IMR-90 (cell line): ENCODE data around the gene BTBD17. TPM values are rescaled to one million over a fixed set of nuclear protein-coding genes. Genes with fewer than 3 reads are reported as not detected.

Experiments
- ATAC-seq: fragments of 200-7000 bp; cut with Tn5 transposase; 2 replicates; pipeline ENCODE4 v1.9.1; 2020; ENCODE audit warnings: low read depth, mild to moderate bottlenecking, moderate library complexity
- BruUV-seq: library from RNA; stranded (reverse); fragments of 400-500 nt; replicated peaks from 2 replicates; lab custom pipeline; 2021; lab: Mats Ljungman, UMichigan
- CTCF ChIA-PET: fragments of 300-600 bp; formaldehyde crosslinking; extraction: SDS; loops from one replicate; lab custom pipeline; 2021; ENCODE audit warnings: antibody characterized with exemption; lab: Yijun Ruan, JAX
- POLR2A ChIA-PET: fragments of 300-600 bp; sonication (Branson Sonifier 250); formaldehyde crosslinking; loops from one replicate; lab custom pipeline; 2022; ENCODE audit warnings: antibody characterized with exemption; ENCODE audit not compliant: unreplicated experiment; lab: Charles Lee
- DNase-seq: peaks from one replicate; pipeline ENCODE4 v3.0.0; 2013
- H2AFZ ChIP-seq: replicated peaks from 2 replicates; pipeline ENCODE3; 2013; ENCODE audit warnings: low read length, mild to moderate bottlenecking; ENCODE audit not compliant: poor library complexity
- H2AK5ac ChIP-seq: 2 replicates; pipeline ENCODE4 v1.6.1; 2013; ENCODE audit warnings: low read depth, low read length, inconsistent platforms
- H2AK9ac ChIP-seq: replicated peaks from 2 replicates; pipeline ENCODE3; 2013; ENCODE audit warnings: mild to moderate bottlenecking, low read depth, low read length, moderate library complexity; ENCODE audit not compliant: poor library complexity
- H2BK120ac ChIP-seq: 2 replicates; pipeline ENCODE4 v1.6.1; 2013; ENCODE audit warnings: low read depth, low read length, inconsistent platforms
- H2BK15ac ChIP-seq: 3 replicates; pipeline ENCODE4 v1.6.1; 2013; ENCODE audit warnings: low read depth, low read length, inconsistent platforms
- H2BK20ac ChIP-seq: 2 replicates; pipeline ENCODE4 v1.6.1; 2013; ENCODE audit warnings: low read depth, mild to moderate bottlenecking, inconsistent platforms, low read length, moderate library complexity
- H2BK5ac ChIP-seq: 2 replicates; pipeline ENCODE4 v1.6.1; 2013; ENCODE audit warnings: mild to moderate bottlenecking, low read depth, low read length, inconsistent platforms; ENCODE audit not compliant: poor library complexity, severe bottlenecking
- H3K14ac ChIP-seq: replicated peaks from 2 replicates; pipeline ENCODE4 v1.6.1; 2013; ENCODE audit warnings: low read depth, low read length, inconsistent platforms
- H3K18ac ChIP-seq: 2 replicates; pipeline ENCODE4 v1.6.1; 2013; ENCODE audit warnings: low read depth, low read length, control low read depth
- H3K23ac ChIP-seq: 2 replicates; pipeline ENCODE4 v1.6.1; 2013; ENCODE audit warnings: low read depth, low read length, inconsistent platforms
- H3K27ac ChIP-seq: 2 replicates; pipeline ENCODE4 v1.5.1; 2013; ENCODE audit warnings: mild to moderate bottlenecking, control low read depth, low read length; ENCODE audit not compliant: insufficient read depth
- H3K27me3 ChIP-seq: 2 replicates; pipeline ENCODE4 v1.6.1; 2013; ENCODE audit warnings: low read length; ENCODE audit not compliant: control insufficient read depth, insufficient read depth
- H3K36me3 ChIP-seq: 2 replicates; pipeline ENCODE4 v1.6.1; 2013; ENCODE audit warnings: low read length, mixed read lengths; ENCODE audit not compliant: control insufficient read depth, insufficient read depth
- H3K4ac ChIP-seq: 2 replicates; pipeline ENCODE4 v1.6.1; 2013; ENCODE audit warnings: low read depth, low read length, inconsistent platforms
- H3K4me1 ChIP-seq: 2 replicates; pipeline ENCODE4 v1.6.1; 2013; ENCODE audit warnings: low read length, mixed read lengths; ENCODE audit not compliant: control insufficient read depth, insufficient read depth
- H3K4me2 ChIP-seq: 2 replicates; pipeline ENCODE4 v1.6.1; 2013; ENCODE audit warnings: low read depth, mild to moderate bottlenecking, control low read depth, low read length, moderate library complexity
- H3K4me3 ChIP-seq: 2 replicates; pipeline ENCODE4 v1.5.1; 2013; ENCODE audit warnings: low read depth, mild to moderate bottlenecking, control low read depth, low read length, moderate library complexity; ENCODE audit not compliant: insufficient read depth
- H3K56ac ChIP-seq: 2 replicates; pipeline ENCODE4 v1.6.1; 2013; ENCODE audit warnings: low read length, inconsistent platforms; ENCODE audit not compliant: insufficient read depth; ENCODE audit errors: extremely low read depth
- H3K79me1 ChIP-seq, 2 experiments: 2 replicates each; pipeline ENCODE4 v1.6.1; 2013; ENCODE audit warnings: low read length in 2 of 2, inconsistent platforms in 1 of 2, low read depth in 1 of 2
- H3K9ac ChIP-seq: 2 replicates; pipeline ENCODE4 v1.6.1; 2013; ENCODE audit warnings: low read depth, low read length, control low read depth
- H3K9me1 ChIP-seq: 2 replicates; pipeline ENCODE4 v1.6.1; 2013; ENCODE audit warnings: low read length, inconsistent platforms; ENCODE audit not compliant: insufficient read depth
- H3K9me3 ChIP-seq: 2 replicates; pipeline ENCODE4 v1.6.1; 2013; ENCODE audit warnings: low read length; ENCODE audit not compliant: control insufficient read depth, insufficient read depth
- H4K20me1 ChIP-seq: 2 replicates; pipeline ENCODE4 v1.6.1; 2013; ENCODE audit warnings: low read length, inconsistent platforms; ENCODE audit not compliant: insufficient read depth
- H4K5ac ChIP-seq: 2 replicates; pipeline ENCODE4 v1.6.1; 2013; ENCODE audit warnings: mild to moderate bottlenecking, low read depth, low read length, control low read depth
- H4K8ac ChIP-seq, 2 experiments: 2 replicates each; pipeline ENCODE4 v1.6.1; 2013; ENCODE audit warnings: low read depth in 2 of 2, low read length in 2 of 2, control low read depth in 1 of 2, inconsistent platforms in 1 of 2
- H4K91ac ChIP-seq: 2 replicates; pipeline ENCODE4 v1.6.1; 2013; ENCODE audit warnings: low read depth, low read length, inconsistent platforms; ENCODE audit not compliant: insufficient read depth
- BHLHE40 ChIP-seq: fragments of 150-350 bp; IDR thresholded peaks from 2 replicates; pipeline ENCODE4 v1.6.1; 2016; ENCODE audit warnings: mild to moderate bottlenecking, low read depth, low read length
- CEBPB ChIP-seq: IDR thresholded peaks from 2 replicates; pipeline ENCODE4 v1.6.1; 2012; ENCODE audit warnings: low read depth, low read length, improper control_type of control experiment
- CHD1 ChIP-seq: IDR thresholded peaks from 2 replicates; pipeline ENCODE4 v1.6.1; 2012; ENCODE audit warnings: low read depth, low read length, improper control_type of control experiment
- FOS ChIP-seq: fragments of 150-350 bp; IDR thresholded peaks from 2 replicates; pipeline ENCODE4 v1.6.1; 2016; ENCODE audit warnings: low read depth, low read length
- MAFK ChIP-seq: IDR thresholded peaks from 2 replicates; pipeline ENCODE4 v1.6.1; 2012; ENCODE audit warnings: low read depth, low read length, improper control_type of control experiment
- MAZ ChIP-seq: IDR thresholded peaks from 2 replicates; pipeline ENCODE4 v1.6.1; 2012; ENCODE audit warnings: low read depth, mild to moderate bottlenecking, low read length, improper control_type of control experiment, moderate library complexity, borderline replicate concordance
- MXI1 ChIP-seq: IDR thresholded peaks from 2 replicates; pipeline ENCODE4 v1.6.1; 2012; ENCODE audit warnings: low read depth, mild to moderate bottlenecking, low read length, moderate library complexity, borderline replicate concordance
- POLR2A ChIP-seq: IDR thresholded peaks from 2 replicates; pipeline ENCODE4 v1.6.1; 2012; ENCODE audit warnings: mild to moderate bottlenecking, low read depth, low read length
- RAD21 ChIP-seq: IDR thresholded peaks from 2 replicates; pipeline ENCODE4 v1.6.1; 2012; ENCODE audit warnings: low read length, improper control_type of control experiment
- SMC3 ChIP-seq: fragments of 150-350 bp; IDR thresholded peaks from 2 replicates; pipeline ENCODE4 v1.6.1; 2016; ENCODE audit warnings: low read depth, mild to moderate bottlenecking, antibody characterized with exemption, low read length, moderate library complexity
- WGBS, 2 experiments: methylation state at CpG; one replicate each; pipeline versions ENCODE4 v1.1.5 to v1.1.7; 2013; ENCODE audit warnings: missing lambda C conversion rate in 2 of 2; ENCODE audit not compliant: insufficient read length in 1 of 2; ENCODE audit errors: extremely low coverage in 2 of 2; 5-methylcytosine and 5-hydroxymethylcytosine counted together
- dilution Hi-C: fragments of 300-500 bp; cut with HindIII; formaldehyde crosslinking; loops from one replicate; pipeline ENCODE4 v1.14.3; 2018; ENCODE audit warnings: low sequenced_read_pairs; ENCODE audit not compliant: unreplicated experiment
- in situ Hi-C: fragments of 300-500 bp; cut with MboI; formaldehyde crosslinking; loops from 3 replicates; pipeline ENCODE4 v1.14.3; 2019; ENCODE audit warnings: low sequenced_read_pairs, inconsistent platforms, mixed read lengths
- intact Hi-C: fragments of 100-400 bp; cut with micrococcal nuclease; formaldehyde crosslinking; loops from 2 replicates; pipeline ENCODE4 v1.10.0; 2022
- polyA plus RNA-seq, 3 experiments: library from polyadenylated mRNA; depleted of rRNA; stranded (reverse); fragments of >200 nt; gene quantifications; 2 replicates each; pipeline ENCODE4 v1.2.3, GENCODE V29; 2012; ENCODE audit warnings: low replicate concordance in 1 of 3
- total RNA-seq: library from RNA; depleted of rRNA; stranded (reverse); fragments of >200 nt; gene quantifications from 2 replicates; pipeline ENCODE4 v1.2.3, GENCODE V29; 2012
- TF ChIP-seq, protein P1 (sequence below): fragments of 150-350 bp; IDR thresholded peaks from 2 replicates; pipeline ENCODE4 v1.6.1; 2017; ENCODE audit warnings: mild to moderate bottlenecking, antibody characterized with exemption, low read length, low read depth
- TF ChIP-seq, protein P2 (sequence below): fragments of 150-350 bp; IDR thresholded peaks from 2 replicates; pipeline ENCODE4 v1.6.1; 2016; ENCODE audit warnings: low read depth, mild to moderate bottlenecking, low read length, moderate library complexity, borderline replicate concordance

BTBD17 gene
- total and polyA plus RNA-seq, 2 of the 4 experiments (the other 2 are of a cell fraction), result not detected

DNA sequence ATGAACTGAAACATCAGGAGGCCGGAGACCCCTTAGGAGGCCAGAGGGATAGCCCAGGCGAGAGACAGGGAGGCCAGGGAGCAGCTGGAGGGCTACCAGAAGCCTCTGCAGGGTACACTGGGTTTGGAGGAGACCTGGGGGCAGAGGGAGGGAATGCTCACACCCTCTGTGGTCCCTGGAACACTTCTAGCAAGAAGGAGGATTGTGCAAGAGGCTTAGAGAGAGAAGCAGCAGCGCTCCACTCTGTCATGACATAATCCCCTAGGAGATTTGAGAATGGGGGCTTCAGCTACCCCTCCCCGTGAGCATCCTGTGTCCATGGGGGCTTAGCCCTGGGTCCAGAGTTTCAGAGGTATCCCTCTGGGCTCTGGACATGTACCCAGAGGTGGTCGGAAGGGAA is 21.5 kb upstream of the BTBD17 start:
- POLR2A ChIA-PET, result no interaction called here
- Histone ChIP-seq H3K9ac (no peak overlapping the region), H3K9me3 (peaks cover 3% of the 10 kb centered on the region; the same call in 1 of the 2 replicates), H3K79me1 (no peaks in the 10 kb centered on the region), H3K27ac (no peak overlapping the region), H2AK5ac (no peak overlapping the region), H2BK15ac (no peak overlapping the region), H3K4me1 (no peaks in the 10 kb centered on the region), H3K4ac (no peak overlapping the region), H3K23ac (no peak overlapping the region), H3K14ac (no peak overlapping the region), H2BK20ac (no peak overlapping the region), H3K27me3 (no peaks in the 10 kb centered on the region; the same call in 1 of the 2 replicates), H3K36me3 (no peaks in the 10 kb centered on the region), H4K8ac (no peak overlapping the region), H3K4me2 (no peak overlapping the region), H4K20me1 (no peaks in the 10 kb centered on the region), H3K4me3 (no peak overlapping the region), H4K5ac (no peak overlapping the region), H2BK5ac (no peak overlapping the region), H3K56ac (no peak overlapping the region), H3K18ac (no peak overlapping the region), H3K9me1 (no peaks in the 10 kb centered on the region), H2AFZ (no peak overlapping the region), H4K91ac (no peak overlapping the region), H2BK120ac (no peak overlapping the region), H2AK9ac (no peak overlapping the region)
- WGBS, 2 experiments, result no CpG with 5 or more reads among the region's 5 CpGs
- BruUV-seq, result no TSS peak
- no peak for ATAC-seq
- TF ChIP-seq, protein P1, sequence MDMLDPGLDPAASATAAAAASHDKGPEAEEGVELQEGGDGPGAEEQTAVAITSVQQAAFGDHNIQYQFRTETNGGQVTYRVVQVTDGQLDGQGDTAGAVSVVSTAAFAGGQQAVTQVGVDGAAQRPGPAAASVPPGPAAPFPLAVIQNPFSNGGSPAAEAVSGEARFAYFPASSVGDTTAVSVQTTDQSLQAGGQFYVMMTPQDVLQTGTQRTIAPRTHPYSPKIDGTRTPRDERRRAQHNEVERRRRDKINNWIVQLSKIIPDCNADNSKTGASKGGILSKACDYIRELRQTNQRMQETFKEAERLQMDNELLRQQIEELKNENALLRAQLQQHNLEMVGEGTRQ, result no peak
- TF ChIP-seq CEBPB, result no peak
- no peak for TF ChIP-seq CHD1
- TF ChIP-seq POLR2A, result no peak
- TF ChIP-seq, protein P2, sequence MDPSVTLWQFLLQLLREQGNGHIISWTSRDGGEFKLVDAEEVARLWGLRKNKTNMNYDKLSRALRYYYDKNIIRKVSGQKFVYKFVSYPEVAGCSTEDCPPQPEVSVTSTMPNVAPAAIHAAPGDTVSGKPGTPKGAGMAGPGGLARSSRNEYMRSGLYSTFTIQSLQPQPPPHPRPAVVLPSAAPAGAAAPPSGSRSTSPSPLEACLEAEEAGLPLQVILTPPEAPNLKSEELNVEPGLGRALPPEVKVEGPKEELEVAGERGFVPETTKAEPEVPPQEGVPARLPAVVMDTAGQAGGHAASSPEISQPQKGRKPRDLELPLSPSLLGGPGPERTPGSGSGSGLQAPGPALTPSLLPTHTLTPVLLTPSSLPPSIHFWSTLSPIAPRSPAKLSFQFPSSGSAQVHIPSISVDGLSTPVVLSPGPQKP, result no peak
- no peak for TF ChIP-seq FOS
- TF ChIP-seq BHLHE40, result no peak
- no peak for TF ChIP-seq RAD21
- TF ChIP-seq MAFK, result no peak
- no peak for TF ChIP-seq MXI1
- TF ChIP-seq SMC3, result no peak
- TF ChIP-seq MAZ, result no peak
- in situ Hi-C loops, result no loop called here
- DNase-seq, result no peak
- CTCF ChIA-PET, result no interaction called here
- dilution Hi-C loops, result no loop called here
- intact Hi-C loops, result no loop called here
